DMS53 treated with DMSO at 0.1 percent for 48 hours (cell line): Measurements from ENCODE around the gene SLC2A10.
"Not testable (repeated sequence)": the region's sequence is repeated elsewhere in the genome, so short reads cannot be mapped to it uniquely, and the experiment has no call there.

ENCODE experiments used
- DNase-seq: peaks from one replicate; lab custom pipeline; 2025; ENCODE audit not compliant: unreplicated experiment; lab: John Stamatoyannopoulos, UW

SLC2A10 gene

DNA sequence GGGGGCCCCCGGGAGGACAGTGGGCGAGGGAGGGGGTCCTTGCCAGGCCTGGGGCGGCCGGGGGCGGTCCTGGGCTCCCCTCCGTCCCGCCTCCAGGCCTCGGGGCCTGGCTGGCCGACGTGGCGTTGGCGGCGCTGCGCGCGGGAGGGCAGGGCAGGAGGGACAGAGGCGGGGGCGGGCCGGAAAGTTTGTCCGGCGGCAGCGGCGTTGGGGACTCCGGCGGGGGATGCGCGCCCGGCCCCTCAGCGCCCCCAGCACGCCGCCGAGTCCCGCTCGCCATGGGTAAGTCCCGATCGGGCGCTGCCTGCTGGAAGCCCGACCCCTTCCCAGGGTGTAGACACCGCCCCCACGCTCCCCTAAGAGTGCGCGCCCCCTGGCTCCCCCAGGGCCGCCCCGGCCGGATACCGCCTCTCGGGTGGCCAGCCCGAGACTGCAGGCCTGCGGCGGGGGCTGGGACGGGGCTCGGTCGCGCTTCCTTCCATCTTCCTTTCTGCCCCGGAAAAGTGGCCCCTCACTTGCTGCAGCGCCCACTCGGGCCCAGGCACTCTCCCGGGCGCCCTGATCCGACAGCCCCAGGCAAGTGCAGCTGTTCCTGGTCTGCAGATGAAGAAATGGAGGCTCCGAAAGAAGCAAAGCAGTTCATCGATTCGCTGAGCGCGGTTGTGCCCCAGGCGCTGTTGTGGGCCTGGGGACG lies at the start of gene SLC2A10:
Gene SLC2A10, plus strand, starts transcription at position 191 of the 694 bp plus-strand sequence. Its CDS starts 88 bp downstream, at position 279.
- no peak for DNase-seq

DNA sequence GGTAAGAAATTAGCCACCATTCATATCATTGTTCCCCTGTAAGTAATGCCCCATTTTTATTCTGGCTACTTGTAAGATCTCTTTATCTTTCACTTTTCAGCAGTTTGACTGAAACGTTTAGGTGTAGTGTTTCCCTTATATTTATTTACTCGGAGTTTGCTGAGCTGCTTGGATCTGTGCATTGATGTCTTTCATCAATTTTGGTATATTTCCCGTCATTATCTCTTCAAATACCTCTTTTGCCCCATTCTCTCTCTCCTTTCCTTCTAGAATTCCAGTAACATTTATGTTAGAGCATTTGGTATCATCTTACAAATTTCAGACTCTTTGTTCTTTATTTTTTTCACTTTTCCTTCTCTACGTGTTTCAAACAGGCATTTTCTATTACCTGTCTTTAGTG lies 49.0 kb upstream of the SLC2A10 start:
- no peak for DNase-seq

- DNase-seq: no peak
Observed at GRCh38 chr20:46661659-46662058, 47.8 kb upstream of the SLC2A10 start.

- DNase-seq: no peak
Observed at GRCh38 chr20:46663531-46663930, 45.9 kb upstream of the SLC2A10 start.

DNA sequence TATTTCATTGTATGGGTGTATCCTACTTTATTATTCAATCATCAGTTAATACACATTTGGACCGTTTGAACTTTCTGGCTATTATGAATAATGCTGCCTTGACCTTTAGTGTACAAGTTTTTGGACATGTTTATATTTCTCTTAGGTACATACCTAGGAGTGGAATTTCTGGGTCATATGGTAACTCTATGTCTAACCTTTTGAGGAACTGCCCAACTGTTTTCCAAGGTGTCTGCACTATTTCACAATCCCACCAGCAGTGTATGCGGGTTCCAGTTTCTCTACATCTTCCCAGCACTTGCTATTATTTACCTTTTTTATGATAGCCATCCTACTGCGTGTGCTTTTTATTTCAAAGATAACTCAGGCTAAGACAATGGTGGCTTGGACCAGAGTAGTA lies 43.8 kb upstream of the SLC2A10 start:
- DNase-seq: no peak

DNA sequence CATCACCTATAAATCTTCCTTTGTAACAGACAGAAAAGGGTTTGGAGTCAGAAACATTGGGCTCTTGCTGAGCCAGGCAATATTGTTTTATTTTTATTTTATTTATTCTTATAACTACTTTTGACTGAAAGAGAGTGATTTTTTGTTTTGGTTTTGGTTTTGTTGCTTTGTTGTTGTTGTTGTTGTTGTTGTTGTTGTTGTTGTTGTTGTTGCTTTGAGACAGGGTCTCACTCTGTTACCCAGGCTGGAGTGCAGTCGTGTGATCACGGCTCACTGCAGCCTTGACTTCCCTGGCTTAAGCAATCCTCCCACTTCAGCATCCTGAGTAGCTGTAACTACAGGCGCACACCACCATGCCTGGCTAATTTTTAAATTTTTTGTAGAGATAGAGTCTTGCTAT lies 43.1 kb upstream of the SLC2A10 start:
- no peak for DNase-seq

GRCh38 chr20:46666818-46667515 lies 42.5 kb upstream of the SLC2A10 start:
- no peak for DNase-seq

DNA sequence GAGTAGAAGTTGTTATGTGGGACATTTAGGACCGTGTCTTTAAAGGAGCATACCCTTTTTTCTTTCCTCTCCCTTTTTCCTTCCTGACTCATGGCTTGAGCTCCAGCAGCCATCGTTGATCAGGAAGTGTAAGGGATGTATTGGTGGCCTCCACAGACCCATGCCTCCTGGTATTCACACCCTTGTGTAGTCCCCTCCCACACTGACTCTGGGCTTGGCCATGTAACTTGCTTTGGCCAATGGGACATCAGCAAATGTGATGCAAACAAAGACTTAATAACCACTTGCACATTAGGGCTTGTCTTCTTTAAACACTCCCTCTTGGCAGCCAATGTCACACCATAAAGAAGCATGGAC lies 39.2 kb upstream of the SLC2A10 start:
- DNase-seq: no peak

GRCh38 chr20:46670585-46671584 lies 38.6 kb upstream of the SLC2A10 start:
- no peak for DNase-seq

- no peak for DNase-seq
Observed at GRCh38 chr20:46671866-46672542, 37.4 kb upstream of the SLC2A10 start.

DNA sequence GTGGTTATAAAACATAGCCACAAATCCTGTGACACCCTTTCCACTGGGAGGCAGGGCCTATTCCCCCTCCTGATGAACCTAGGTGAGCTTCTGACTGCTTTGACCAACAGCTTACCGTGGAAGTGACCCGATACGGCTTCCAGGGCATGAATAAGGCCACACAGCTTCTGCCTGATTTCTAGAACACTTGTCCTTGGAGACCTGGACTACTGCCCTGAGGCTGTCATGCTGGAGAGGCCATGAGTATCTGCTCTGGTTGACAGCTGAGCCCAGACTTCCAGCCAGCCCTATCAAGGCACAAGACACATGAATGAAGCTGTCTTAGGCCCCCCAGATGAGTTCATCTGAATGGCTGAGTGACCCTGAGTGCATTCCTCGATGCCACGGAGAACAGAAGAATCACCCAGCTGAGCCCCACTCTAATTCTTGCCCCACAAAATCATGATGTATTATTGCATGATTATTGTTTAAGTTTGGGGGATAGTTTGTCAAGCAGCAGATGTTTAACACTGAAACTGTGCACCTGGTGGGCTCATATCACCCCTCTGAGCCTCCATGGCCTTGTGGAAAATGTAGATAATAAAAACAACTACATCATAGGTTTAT lies 36.8 kb upstream of the SLC2A10 start:
- DNase-seq: no peak

DNA sequence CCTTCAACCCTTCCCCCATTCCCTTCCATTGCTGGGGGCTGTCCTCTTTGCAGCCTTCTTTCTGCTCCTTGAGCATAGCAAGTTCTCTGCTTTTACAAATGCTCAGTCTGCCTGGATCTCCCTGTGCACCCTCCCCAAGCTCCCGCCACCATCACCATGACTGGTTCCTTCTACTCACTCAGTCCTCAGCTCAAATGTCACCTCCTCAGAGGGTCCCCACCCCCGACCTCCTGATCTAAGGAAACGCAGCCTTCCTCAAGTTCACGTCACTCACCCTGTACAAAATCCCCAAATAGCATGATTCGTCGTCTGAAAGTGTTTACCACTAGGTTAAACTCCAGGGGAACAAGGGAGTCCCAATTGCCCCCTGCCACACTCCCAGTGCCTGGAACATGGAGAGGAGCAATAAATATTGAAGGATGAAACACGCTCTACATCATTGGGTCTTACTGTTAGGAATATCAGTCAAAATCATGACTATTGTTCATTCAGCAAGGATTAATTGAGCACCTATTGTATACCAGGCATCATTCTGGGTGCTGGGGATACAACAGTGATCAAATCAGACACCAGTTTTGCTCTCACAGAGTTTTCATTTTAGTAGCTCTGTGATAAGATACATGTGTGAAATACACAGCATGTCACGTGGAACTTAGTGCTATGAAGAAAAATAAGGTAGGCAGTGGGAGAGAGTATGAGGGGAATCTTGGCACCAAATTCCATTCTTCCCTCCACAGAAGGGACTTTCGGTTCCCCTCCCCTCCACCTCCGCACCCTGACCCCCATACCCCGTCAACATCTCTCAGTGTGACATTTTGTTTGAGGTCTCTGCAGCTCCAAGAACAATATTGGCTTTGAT lies 35.8 kb upstream of the SLC2A10 start:
- no peak for DNase-seq

DNA sequence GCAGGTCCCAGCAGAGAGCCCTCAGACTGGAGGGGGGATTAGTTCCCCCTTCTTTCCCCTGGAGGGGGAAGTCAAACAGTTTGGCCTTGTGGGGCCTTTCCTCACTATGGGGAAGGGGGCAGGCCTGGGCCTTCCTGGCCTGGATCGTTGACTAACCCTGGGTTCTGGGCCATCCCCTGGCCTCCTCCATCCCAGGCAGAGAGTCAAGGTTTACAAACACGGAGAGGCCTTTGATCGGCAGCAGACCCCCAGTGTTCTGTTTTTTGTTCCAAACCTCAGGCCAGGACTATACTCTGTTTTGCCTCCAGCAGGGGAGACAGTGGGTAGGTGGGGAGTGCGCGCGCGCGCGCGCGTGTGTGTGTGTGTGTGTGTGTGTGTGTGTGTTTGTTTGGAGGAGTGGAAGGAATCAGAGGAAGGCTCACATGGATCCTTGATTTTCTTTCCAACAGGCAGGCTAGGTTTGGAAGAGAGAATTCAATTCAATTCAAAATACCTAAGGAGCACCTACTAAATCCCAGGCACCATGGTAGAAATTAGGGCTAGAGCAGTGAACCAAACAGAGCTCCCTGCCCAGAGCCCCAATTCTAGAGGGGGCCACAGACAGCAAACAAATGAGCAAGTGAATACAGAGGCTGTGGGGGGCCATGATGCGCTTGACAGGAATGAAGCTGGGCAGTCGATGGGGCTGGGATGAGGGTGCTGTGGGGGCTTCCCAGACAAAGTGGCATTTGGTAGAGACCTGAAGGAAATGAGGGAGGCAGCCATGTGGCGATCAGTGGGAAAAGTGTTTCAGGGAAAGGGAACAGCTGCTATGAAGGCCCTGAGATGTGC lies 35.0 kb upstream of the SLC2A10 start:
- DNase-seq: no peak

DNA sequence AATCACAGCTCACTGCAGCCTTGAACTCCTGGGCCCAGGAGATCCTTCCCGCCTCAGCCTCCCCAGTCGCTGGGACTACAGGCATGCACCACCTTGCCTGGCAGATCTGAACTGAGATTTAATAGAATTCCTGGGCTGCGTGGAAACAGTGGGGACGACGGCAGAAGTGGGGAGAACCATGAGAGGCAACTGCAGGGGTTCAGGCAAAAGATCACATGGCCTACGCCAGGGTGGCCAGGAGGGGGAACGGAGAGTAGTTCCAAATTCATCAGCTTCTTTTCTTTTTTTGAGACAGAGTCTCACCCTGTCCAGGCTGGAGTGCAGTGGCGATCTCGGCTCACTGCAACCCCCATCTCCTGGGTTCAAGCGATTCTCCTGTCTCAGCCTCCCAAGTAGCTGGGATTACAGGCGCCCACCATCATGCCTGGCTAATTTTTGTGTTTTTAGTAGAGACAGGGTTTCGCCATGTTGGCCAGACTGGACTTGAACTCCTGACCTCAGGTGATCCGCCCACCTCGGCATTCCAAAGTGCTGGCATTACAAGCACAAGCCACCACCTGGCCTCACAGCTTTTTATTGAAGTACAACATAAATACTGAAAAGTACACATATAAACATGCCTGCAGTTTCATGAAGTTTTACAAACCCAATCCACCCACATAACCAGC lies 32.7 kb upstream of the SLC2A10 start:
- DNase-seq: not testable (repeated sequence)

GRCh38 chr20:46677608-46678007 lies 31.8 kb upstream of the SLC2A10 start:
- DNase-seq: no peak

DNA sequence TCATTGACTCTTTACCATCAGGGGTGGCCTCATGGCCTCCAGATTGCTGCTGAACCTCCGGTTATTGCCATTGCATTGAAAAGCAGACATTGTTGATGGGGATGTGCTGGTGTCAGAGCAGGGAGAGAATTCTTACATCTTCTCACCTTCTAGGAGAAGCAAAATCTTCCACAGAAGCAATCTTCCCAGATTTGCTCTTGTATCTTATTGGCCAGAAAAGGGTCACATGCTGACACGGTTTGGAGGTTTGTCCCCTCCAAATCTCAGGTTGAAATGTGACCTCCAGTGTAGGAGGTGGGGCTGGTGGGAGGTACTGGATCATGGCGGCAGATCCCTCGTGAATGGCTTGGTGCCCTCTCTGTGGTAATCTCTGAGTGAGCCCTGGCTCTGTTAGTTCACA lies 30.9 kb upstream of the SLC2A10 start:
- no peak for DNase-seq

DNA sequence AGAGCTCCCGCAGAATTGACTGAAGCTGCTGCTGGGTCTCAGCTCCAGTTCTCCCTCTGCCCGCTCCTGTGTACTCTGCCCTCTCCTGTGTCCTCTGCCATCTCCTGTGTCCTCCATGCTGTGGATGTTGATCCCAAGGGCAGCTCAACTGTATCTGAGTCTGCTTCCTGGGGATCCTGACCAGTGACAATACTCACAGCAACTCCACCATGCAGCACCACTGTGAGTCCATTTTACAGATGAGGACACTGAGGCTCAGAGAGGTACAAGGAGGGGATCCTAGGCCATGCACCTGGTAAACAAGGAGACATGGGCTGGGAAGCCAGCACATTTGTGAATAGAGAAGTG lies 28.8 kb upstream of the SLC2A10 start:
- DNase-seq: no peak
